GM23338 (cell line): ENCODE results near the gene CD300H.
A peak's percentile ranks its signal among the peaks of the same experiment; 100 is the strongest.

Experiments
- CTCF ChIP-seq, 2 experiments: fragments of 200-600 bp in 1 of 2; sonication (generic) in 1 of 2; conservative IDR thresholded peaks; 2 replicates each; pipeline versions ENCODE4 v1.5.1 to v1.6.1; 2016 to 2017; ENCODE audit warnings: antibody characterized with exemption in 2 of 2, low read depth in 2 of 2, mild to moderate bottlenecking in 2 of 2, moderate library complexity in 1 of 2
- EZH2 ChIP-seq: fragments of 200-600 bp; sonication (generic); IDR thresholded peaks from one replicate; pipeline ENCODE4 v1.8.0; 2017; ENCODE audit warnings: antibody characterized with exemption, mild to moderate bottlenecking, low read depth; ENCODE audit not compliant: unreplicated experiment
- JUNB ChIP-seq: IDR thresholded peaks from one replicate; pipeline ENCODE4 v1.6.1; 2016; ENCODE audit warnings: antibody characterized with exemption; ENCODE audit not compliant: unreplicated experiment
- POLR2AphosphoS5 ChIP-seq: IDR thresholded peaks from 2 replicates; pipeline ENCODE4 v1.6.1; 2016; ENCODE audit warnings: antibody characterized with exemption, low read depth
- REST ChIP-seq: IDR thresholded peaks from one replicate; pipeline ENCODE4 v1.6.1; 2018; ENCODE audit warnings: antibody characterized with exemption; ENCODE audit not compliant: unreplicated experiment
- ZNF114 ChIP-seq: fragments of 250-450 bp; sonication (Bioruptor Pico); IDR thresholded peaks from 2 replicates; pipeline ENCODE4 v1.5.0; 2020; ENCODE audit warnings: mild to moderate bottlenecking, moderate library complexity

- TF ChIP-seq POLR2AphosphoS5 (no peak), EZH2 (no peak), CTCF (conservative IDR thresholded peaks at IDR 0.05; ENCODE audit: low read depth in 2 of 2) (peak; percentile 86 to 87), ZNF114 (no peak), REST (no peak), JUNB (no peak)
Measured at GRCh38 chr17:74566132-74566753, 1.1 kb downstream of the CD300H start.
